Esophagus squamous epithelium (tissue), 5 donors: Measurements from ENCODE around the gene CLIP4. TPM values are rescaled to one million over a fixed set of nuclear protein-coding genes. Genes with fewer than 3 reads are reported as not detected.

Source experiments
- DNase-seq: peaks from one replicate; lab custom pipeline; 2025; lab: John Stamatoyannopoulos, UW
- H3K27ac ChIP-seq, 4 donors: fragments of 200-600 bp; sonication (generic); one replicate each; pipeline ENCODE4 v1.5.1; 2016 to 2019; ENCODE audit warnings: mild to moderate bottlenecking in 1 of 4
- H3K27me3 ChIP-seq, 4 donors: fragments of 200-600 bp; sonication (generic); 1 replicate in 3 of 4; 2 replicates in 1 of 4; pipeline versions ENCODE4 v1.5.1 to v1.6.0; 2017 to 2021; ENCODE audit warnings: antibody characterized with exemption in 1 of 4
- H3K36me3 ChIP-seq, 3 donors: fragments of 200-600 bp; sonication (generic); one replicate each; pipeline ENCODE4 v1.5.1; 2016 to 2019
- H3K4me1 ChIP-seq, 3 donors: fragments of 200-600 bp; sonication (generic); one replicate each; pipeline ENCODE4 v1.5.1; 2017 to 2019
- H3K4me3 ChIP-seq, 4 donors: fragments of 200-600 bp; sonication (generic); 1 replicate in 3 of 4; 2 replicates in 1 of 4; pipeline ENCODE4 v1.5.1; 2016 to 2019; ENCODE audit warnings: mild to moderate bottlenecking in 2 of 4, moderate library complexity in 1 of 4
- H3K9me3 ChIP-seq, 3 donors: fragments of 200-600 bp; sonication (generic); one replicate each; pipeline ENCODE4 v1.5.1; 2016 to 2019
- POLR2A ChIP-seq, 4 donors: fragments of 450-650 bp; IDR thresholded peaks; one replicate each; pipeline ENCODE4 v1.6.1; 2017; ENCODE audit warnings: antibody characterized with exemption in 4 of 4, mild to moderate bottlenecking in 4 of 4, moderate library complexity in 3 of 4
- WGBS, 2 donors: methylation state at CpG; one replicate each; pipeline ENCODE4 v1.1.5; 2018; 5-methylcytosine and 5-hydroxymethylcytosine counted together
- intact Hi-C: fragments of 100-400 bp; cut with DNase I; formaldehyde crosslinking; loops from one replicate; pipeline ENCODE4 v1.15.0; 2022
- total RNA-seq, 4 donors: library from RNA; depleted of rRNA; stranded (reverse); fragments of >200 nt; gene quantifications; one replicate each; pipeline ENCODE4 v1.1.0, GENCODE V29; 2016
- TF ChIP-seq, protein P1 (sequence below), 6 experiments: fragments of 450-650 bp in 4 of 6; fragments of 200-600 bp in 2 of 6; sonication (generic) in 2 of 6; IDR thresholded peaks; one replicate each; pipeline ENCODE4 v1.5.1; 2016 to 2019; ENCODE audit warnings: antibody characterized with exemption in 6 of 6, mild to moderate bottlenecking in 4 of 6, moderate library complexity in 4 of 6
- donor health status: DM: yes; HTN: yes; CAD: no.

Gene CLIP4
- total RNA-seq, 4 donors from 2014 or later, result 39.7 to 85.3 (median 46.5) TPM

DNA sequence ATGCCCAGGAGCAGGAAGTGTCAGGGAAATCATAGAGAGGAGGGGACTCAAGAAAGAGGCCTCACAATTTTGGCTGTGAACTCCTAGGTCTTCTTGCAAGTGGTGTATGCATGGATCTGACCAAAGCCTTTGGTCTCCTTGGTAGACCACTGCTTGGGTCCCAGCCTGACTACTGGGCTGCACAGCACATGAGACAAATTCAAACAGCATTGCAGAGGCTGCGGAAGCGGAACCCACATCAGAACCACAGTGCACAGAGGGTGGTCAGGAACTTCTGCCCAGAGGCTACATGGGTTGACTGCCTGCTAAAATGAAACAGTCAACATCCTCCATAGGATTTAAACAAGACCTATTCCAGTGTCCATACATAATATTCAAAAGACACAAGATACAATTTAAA, 39.4 kb downstream of the CLIP4 start:
- no peaks in the 10 kb centered on the region for H3K4me1 ChIP-seq
- TF ChIP-seq, protein P1, sequence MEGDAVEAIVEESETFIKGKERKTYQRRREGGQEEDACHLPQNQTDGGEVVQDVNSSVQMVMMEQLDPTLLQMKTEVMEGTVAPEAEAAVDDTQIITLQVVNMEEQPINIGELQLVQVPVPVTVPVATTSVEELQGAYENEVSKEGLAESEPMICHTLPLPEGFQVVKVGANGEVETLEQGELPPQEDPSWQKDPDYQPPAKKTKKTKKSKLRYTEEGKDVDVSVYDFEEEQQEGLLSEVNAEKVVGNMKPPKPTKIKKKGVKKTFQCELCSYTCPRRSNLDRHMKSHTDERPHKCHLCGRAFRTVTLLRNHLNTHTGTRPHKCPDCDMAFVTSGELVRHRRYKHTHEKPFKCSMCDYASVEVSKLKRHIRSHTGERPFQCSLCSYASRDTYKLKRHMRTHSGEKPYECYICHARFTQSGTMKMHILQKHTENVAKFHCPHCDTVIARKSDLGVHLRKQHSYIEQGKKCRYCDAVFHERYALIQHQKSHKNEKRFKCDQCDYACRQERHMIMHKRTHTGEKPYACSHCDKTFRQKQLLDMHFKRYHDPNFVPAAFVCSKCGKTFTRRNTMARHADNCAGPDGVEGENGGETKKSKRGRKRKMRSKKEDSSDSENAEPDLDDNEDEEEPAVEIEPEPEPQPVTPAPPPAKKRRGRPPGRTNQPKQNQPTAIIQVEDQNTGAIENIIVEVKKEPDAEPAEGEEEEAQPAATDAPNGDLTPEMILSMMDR (IDR thresholded peaks at IDR 0.05), result no peak
- no peak for TF ChIP-seq POLR2A (IDR thresholded peaks at IDR 0.05)
- no peak overlapping the region for H3K27ac ChIP-seq
- H3K9me3 ChIP-seq, result no peaks in the 10 kb centered on the region
- H3K36me3 ChIP-seq, result peaks cover 9 to 96% (median 28%) of the 10 kb centered on the region in 3 donors
- intact Hi-C loops, result no loop called here
- 95 to 96% methylated on average over 2 of the region's 2 CpGs for WGBS, 2 donors
- H3K27me3 ChIP-seq, result no peaks in the 10 kb centered on the region
- DNase-seq, result no peak
- H3K4me3 ChIP-seq, result no peak overlapping the region

DNA sequence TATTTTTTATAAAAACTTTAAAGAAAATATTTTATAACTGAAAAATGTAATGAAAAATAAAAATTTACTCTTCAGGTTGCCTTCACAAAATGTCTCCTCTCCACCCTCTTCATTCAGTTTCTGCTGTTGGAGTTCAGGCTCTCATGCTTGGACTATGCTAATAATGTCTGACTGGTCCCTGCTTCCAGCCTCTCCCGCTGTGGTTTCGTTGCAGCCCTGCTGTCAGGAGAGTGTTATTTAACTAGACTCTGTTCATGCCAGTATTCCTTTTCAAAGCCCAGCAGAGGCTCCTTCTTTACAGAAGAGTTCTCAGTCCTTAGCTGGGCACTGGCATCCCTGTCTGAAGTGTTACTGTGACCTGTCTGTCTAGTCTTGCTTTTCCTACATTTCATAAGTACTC, 40.4 kb downstream of the CLIP4 start:
- Histone ChIP-seq H3K36me3 (peaks cover 9 to 97% (median 24%) of the 10 kb centered on the region in 3 donors), H3K9me3 (no peaks in the 10 kb centered on the region), H3K4me1 (no peaks in the 10 kb centered on the region), H3K27me3 (no peaks in the 10 kb centered on the region), H3K27ac (no peak overlapping the region), H3K4me3 (no peak overlapping the region)
- intact Hi-C loops, result no loop called here
- DNase-seq, result no peak
- TF ChIP-seq, protein P1 (IDR thresholded peaks at IDR 0.05), result no peak
- WGBS, 2 donors, result 68 to 81% methylated on average over 2 of the region's 2 CpGs

DNA sequence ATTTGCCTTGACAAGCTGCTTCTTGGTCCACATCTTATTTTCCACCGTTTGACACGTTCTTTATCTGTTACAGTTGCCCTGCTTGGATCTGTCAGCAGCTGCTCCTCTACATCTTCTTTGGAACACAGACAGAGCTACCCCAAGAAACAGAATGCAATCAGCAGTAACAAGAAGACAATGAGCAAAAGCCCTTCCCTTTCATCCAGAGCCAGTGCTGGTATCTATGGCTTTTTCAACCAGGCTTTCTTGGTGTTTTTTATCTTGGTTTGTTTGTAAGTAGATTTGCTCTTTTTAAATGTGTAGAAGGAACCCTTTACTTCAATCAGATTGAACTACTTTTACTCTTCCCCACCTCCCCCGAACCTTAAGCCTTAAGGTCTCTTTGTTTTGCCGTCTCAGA, 41.9 kb downstream of the CLIP4 start:
- Histone ChIP-seq H3K9me3 (no peaks in the 10 kb centered on the region), H3K4me1 (no peaks in the 10 kb centered on the region), H3K36me3 (peaks cover 13 to 100% (median 24%) of the 10 kb centered on the region in 3 donors), H3K4me3 (no peak overlapping the region), H3K27me3 (no peaks in the 10 kb centered on the region), H3K27ac (no peak overlapping the region)
- no peak for DNase-seq
- intact Hi-C loops, result no loop called here
- TF ChIP-seq, protein P1 (IDR thresholded peaks at IDR 0.05), result no peak
- TF ChIP-seq POLR2A (IDR thresholded peaks at IDR 0.05), result no peak
- WGBS, 2 donors, result 56 to 74% methylated on average over 4 of the region's 4 CpGs

DNA sequence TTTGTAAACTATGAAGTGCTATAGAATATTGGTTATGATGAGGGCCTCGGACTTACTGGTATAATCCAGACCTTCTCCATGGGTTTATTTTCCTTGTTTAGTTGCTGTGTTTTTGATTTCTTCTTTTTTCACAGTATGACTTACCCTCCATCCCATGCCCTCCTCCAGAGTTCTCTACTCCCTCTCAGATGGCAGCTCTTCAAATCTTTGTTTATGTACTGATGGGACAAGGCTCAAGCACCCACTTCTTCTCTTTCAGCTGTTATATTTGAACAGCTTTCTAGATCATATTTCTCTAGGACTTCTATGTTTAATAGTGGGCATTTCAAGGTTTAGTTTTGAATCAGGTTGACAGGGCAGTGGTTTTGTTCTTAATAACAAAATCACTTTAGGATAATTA, 43.9 kb downstream of the CLIP4 start:
- no peak for DNase-seq
- 44 to 86% methylated on average over 1 of the region's 1 CpG for WGBS, 2 donors
- H3K9me3 ChIP-seq, result no peaks in the 10 kb centered on the region
- H3K27ac ChIP-seq, result no peak overlapping the region
- no peaks in the 10 kb centered on the region for H3K27me3 ChIP-seq
- H3K36me3 ChIP-seq, result peaks cover 9 to 99% (median 11%) of the 10 kb centered on the region in 3 donors
- intact Hi-C loops, result no loop called here
- no peaks in the 10 kb centered on the region for H3K4me1 ChIP-seq
- no peak for TF ChIP-seq POLR2A (IDR thresholded peaks at IDR 0.05)
- TF ChIP-seq, protein P1 (IDR thresholded peaks at IDR 0.05), result no peak
- no peak overlapping the region for H3K4me3 ChIP-seq

DNA sequence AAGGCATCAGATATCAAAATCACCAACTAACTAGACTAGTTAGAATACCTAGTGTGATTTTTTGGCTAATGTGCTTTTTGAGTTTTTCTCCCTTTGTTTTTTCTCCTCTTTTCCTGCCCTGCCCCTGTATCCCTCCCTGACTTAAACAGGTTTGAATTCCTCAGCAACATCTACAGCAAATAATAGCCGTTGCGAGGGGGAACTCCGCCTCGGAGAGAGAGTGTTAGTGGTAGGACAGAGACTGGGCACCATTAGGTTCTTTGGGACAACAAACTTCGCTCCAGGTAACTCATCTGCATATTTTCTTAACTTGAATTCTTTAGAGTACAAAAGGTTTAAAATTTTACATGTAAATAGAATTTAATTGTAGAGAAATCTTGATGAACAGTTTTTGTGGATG, 45.0 kb downstream of the CLIP4 start:
- Histone ChIP-seq H3K9me3 (no peaks in the 10 kb centered on the region), H3K27ac (no peak overlapping the region), H3K4me3 (no peak overlapping the region), H3K4me1 (peaks cover 0 to 3% (median under 1%) of the 10 kb centered on the region in 3 donors), H3K36me3 (peaks cover 0 to 93% (median 4%) of the 10 kb centered on the region in 3 donors), H3K27me3 (no peaks in the 10 kb centered on the region)
- WGBS, 2 donors, result 88 to 96% methylated on average over 5 of the region's 5 CpGs
- no peak for DNase-seq
- intact Hi-C loops, result no loop called here
- TF ChIP-seq POLR2A (IDR thresholded peaks at IDR 0.05), result no peak
- TF ChIP-seq, protein P1 (IDR thresholded peaks at IDR 0.05), result no peak
